Activated naive CD8-positive, alpha-beta T cell treated with anti-CD3 and anti-CD28 coated beads, Interleukin-2, amount 50 U/mL, for 16 hours (primary cell): ENCODE results near the gene OR10A5.
"Not testable (repeated sequence)": the region's sequence is repeated elsewhere in the genome, so short reads cannot be mapped to it uniquely, and the experiment has no call there.

Experiments
- DNase-seq: peaks from one replicate; pipeline ENCODE4 v3.0.0-alpha.2; 2020; ENCODE audit warnings: low read depth, low spot score

The OR10A5 gene, protein sequence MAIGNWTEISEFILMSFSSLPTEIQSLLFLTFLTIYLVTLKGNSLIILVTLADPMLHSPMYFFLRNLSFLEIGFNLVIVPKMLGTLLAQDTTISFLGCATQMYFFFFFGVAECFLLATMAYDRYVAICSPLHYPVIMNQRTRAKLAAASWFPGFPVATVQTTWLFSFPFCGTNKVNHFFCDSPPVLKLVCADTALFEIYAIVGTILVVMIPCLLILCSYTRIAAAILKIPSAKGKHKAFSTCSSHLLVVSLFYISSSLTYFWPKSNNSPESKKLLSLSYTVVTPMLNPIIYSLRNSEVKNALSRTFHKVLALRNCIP

DNA sequence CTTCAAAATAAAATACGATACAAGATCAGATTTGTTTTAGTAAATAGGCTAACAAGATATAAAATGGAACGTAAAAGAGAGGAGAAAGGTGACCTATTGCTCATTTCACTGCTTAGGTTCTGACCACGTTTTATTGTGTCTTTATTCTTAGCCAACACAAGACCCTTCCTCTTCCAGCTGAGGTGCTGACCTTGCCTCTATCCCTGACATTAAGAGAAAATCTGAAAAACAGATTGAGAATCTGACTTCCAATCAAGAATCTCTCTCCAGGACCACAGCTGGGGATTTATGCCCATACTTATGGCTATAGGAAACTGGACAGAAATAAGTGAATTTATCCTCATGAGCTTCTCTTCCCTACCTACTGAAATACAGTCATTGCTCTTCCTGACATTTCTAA, at the start of gene OR10A5:
Gene OR10A5 (plus strand): TSS at position 301 of the 400 bp plus-strand sequence. CDS start 0 bp downstream, at position 301.
- DNase-seq = no peak

DNA sequence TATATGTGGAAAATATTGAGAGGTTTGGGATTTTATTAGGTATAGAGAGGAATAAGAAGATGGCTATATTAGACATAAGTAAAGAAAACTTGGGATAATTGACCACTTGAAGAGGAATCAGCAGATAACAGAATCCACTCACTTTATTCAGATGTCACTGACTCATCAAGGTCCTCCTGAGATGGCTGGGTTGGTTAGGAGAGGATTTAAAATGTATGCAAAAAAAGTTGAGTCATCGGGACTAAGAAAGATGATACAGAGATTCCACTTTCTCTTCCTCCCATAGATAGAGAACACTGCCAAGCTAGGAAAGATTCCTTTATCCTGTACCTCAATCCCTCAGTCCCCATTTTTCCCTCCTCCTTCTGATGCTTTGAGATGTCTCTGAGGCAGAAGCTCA, 46.1 kb upstream of the OR10A5 start, which contains the start of gene OR6A2:
Gene OR6A2 (minus strand): TSS at position 288 of the 400 bp plus-strand sequence. CDS start 3,981 bp downstream, outside the sequence.
- DNase-seq = no peak

DNA sequence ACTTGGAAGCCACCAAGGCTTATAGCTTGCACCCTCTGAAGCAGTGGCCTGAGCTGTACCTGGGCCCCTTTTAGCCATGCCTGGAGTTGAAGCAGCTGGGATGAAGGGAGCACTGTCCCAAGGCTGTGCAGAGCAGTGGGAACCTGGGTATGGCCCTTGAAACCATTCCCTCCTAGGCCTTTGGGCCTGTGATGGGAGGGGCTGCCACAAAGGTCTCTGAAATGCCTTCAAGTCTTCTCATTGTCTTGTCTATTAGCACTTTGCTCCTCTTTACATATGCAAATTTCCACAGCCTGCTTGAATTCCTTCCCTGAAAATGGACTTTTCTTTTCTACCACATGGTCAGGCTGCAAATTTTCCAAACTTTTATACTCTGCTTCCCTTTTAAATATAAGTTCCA, 44.4 kb upstream of the OR10A5 start:
- not testable (repeated sequence) for DNase-seq

DNA sequence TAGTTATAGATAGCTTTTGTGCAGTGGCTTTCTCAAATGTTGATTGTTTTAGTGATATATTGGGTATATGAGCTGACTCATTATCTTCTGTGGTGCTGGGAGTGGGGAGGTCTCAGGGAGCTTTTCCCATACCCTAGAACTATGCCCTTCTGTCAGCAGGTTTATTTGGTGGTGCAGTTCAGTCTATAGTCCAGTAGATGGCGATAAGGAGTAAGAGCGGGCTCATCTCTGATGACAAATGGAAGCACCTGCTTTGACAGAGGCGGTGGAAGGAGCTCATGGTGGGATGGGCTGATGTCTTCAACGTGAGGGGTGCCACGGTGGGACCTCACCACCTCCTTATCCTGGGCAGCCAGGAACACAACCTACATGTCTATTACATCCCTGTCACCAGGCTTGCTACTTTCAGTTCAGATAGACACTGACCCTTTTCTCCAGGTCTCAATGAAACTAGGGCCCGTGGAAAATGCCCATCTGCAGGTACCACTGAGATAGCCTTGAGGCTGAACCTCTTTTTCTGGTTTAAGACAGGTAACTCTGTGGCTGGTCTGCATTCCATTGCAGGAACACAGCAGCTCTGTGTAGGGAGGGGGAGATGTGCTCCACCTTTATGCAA, 33.0 kb upstream of the OR10A5 start:
- DNase-seq = no peak

GRCh38 chr11:6813656-6814055, 31.8 kb upstream of the OR10A5 start:
- no peak for DNase-seq

DNA sequence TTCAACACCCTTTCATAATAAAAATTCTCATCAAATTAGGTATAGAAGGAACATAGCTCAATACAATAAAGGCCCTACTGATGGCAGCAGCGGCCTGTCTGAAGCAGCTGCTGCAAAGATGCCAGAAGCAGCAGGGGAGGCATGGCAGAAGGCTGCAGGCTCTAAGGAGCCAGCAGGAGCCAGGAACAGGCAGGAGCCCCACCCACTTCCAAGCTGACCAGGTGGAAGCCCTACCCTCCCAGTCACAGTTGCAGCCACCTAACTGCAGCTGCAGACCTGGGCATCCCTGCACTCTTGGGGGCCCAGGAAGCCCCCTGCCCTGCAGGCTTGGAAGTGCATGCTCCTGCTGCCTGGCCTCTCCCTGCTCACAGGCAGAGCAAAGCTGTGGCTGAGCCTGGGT, 27.8 kb upstream of the OR10A5 start:
- no peak for DNase-seq

DNA sequence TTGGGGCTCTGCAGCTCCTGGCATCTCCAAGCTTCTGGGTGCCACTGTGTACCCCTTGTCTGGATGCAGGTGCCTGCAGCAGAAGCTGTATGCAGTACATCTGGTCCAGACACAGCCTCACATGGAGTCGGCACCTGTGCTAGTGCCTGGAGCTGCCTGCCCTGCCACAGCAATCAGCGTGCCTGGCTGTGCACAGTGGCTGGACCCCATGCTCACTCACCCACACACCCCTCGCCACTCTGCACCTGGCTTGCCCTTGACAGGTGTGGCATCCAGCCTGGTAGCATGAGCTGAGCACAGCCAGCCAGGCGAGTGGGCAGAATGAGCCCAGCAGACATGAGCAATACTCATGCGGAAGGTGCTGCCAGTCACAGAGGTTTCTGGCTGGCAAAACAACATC, 26.5 kb upstream of the OR10A5 start:
- no peak for DNase-seq

DNA sequence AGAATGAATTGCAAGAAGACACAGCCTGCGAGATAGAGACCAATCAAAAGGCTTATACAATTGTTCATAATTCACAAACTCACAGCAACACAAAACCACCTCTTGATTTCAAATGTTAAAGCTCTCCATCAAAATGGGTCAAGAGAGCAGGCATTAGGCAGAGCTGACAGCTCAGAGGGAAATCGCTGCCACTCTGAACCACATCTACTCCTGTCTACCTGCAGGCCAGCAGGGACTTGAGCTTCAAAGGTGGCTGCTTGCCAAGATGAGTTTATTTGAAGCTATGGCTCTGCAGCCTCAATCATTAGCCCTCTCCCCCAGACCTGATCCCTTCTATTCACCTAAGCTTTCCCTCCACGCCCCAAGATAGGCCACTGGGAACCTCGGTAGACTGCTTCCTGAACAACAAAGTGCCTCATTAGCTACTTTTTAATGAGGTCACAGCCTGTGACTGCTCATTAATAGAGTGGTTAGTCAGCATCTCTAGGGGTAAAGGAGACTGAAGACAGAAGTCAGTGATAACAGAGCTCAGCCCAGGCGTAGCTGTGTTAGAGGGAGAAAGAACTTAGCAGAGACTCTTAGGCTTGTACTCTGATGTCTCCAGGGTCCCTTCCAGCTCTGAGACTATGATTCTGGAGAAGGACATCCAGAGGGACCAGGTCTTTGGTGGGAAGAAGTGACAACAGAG, 21.2 kb upstream of the OR10A5 start:
- no peak for DNase-seq

DNA sequence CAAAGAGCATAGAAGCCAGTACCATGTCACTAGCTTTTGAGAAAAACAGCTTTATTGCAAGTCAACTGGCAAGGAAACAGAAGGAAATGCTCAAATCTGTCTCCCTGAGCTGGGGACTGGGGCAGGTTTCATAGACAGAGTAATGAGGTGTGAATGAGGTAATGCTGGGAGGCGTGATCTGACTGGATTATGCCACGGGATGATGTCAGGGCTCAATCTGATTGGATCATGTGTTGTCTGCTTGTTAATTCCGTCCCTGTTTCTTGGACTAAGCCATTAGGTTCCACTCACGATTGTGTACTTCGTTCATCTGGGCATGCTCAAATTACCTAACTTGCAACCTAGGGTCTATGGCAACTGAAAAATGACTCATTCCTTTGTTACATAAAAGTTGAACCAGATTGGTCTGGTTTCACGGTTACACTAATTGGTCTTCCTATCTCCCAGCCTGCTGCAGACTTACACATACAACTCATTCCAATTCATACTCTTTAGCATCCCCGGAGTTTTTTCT, 20.2 kb upstream of the OR10A5 start:
- no peak for DNase-seq

DNA sequence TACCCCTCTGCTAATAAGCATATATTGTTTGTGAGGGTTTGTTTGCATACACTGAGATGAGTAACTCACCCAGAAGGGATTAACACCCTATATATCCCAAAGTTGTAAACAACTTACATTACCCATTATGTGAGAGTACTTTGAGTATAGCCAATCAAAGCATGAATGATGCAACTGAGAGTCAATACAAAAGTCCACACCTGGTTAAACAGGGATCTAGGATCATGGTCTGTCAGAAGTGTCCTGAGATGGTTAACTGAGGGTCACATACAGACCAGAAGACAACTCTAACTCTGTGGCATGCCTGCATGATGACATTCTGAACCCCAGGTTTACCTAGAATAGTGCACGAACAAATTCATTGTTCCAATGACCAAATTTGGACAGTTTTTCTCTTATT, 17.4 kb upstream of the OR10A5 start:
- DNase-seq = no peak

DNA sequence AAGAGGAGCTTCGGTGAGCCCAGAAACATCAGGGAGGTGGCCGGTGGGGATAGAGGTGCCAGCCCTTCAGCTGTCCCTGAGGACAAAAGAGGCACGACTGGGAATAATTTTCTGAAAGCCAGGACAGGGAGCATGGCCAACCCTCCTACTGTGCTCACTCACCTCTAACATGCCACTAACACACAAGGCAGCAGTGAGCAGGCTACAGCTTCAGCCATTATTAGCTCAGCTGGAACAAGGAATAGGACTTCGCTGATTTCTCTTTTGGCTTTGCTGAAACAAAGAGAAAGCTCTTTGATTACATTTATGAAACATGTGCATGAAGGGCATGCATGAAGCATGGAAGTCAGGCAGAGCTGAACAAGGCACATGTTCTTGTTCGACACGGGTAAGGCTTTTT, 12.1 kb upstream of the OR10A5 start:
- no peak for DNase-seq

DNA sequence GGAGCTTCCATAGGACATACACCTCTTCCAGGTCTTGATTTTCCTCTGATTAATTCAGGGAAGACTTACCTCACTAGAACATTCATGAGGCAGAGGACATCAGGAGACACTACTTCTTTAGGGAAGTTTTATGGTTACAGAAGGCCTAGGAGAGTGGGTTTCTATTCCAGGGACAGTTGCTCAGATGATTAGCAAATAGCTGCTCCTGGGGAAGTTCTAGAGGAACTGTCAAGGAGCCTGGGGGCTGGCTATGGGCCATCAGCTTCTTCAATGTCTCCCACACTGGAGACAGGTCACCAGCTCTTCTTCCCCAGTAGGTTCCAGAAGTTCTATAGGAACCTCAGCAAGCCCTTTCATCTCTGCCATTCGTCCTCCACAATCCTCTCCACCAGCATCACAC, 11.5 kb upstream of the OR10A5 start:
- no peak for DNase-seq

- DNase-seq = no peak
These were observed 3.8 kb upstream of the OR10A5 start for GRCh38 chr11:6841694-6842093.

GRCh38 chr11:6843670-6844069, 1.8 kb upstream of the OR10A5 start:
- no peak for DNase-seq

GRCh38 chr11:6844356-6844755, 1.1 kb upstream of the OR10A5 start:
- no peak for DNase-seq

DNA sequence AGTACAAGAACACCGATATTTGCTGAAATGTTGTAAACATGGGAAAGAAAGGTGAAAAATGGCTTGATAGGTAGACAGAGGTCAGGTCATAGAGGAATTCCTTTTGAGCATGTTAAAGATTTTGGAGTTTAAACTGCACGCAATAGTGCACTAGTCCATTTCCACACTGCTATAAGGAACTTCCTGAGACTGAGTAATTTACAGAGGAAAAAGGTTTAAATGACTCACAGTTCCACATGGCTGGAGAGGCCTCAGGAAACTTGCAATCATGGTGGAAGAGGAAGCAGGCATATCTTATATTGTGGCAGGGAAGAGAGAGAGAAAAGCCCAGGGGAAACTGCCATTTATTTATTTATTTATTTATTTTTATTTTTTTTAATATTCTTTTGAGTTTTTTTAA, 5.0 kb downstream of the OR10A5 start:
- no peak for DNase-seq

- not testable (repeated sequence) for DNase-seq
These were observed 9.3 kb downstream of the OR10A5 start for GRCh38 chr11:6854801-6855200.

- DNase-seq = no peak
These were observed 10.6 kb downstream of the OR10A5 start for GRCh38 chr11:6855971-6856541.

DNA sequence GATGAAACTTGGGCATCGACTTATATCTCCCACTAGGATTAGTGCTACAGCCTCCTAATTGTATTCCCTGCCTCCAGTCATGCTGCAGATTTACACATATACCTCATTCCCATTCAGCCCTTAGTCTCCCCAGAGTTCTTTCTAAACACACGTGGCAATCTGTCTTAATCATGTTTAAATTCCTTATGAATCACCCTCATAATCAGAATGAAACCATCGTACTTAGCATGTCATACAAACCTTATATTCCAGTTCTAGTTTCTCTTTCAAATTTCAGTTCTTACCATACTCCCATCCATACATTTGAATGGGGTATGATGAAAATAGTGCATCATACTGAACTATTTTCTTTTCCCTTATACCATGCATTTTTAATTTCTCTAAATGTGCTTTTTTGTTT, 11.4 kb downstream of the OR10A5 start:
- DNase-seq = no peak

GRCh38 chr11:6862961-6863360, 17.5 kb downstream of the OR10A5 start, which contains the start of gene OR10A2:
OR10A2 (plus strand) TSS chr11:6863057; CDS start chr11:6869755, 6,698 bp downstream.
- no peak for DNase-seq

DNA sequence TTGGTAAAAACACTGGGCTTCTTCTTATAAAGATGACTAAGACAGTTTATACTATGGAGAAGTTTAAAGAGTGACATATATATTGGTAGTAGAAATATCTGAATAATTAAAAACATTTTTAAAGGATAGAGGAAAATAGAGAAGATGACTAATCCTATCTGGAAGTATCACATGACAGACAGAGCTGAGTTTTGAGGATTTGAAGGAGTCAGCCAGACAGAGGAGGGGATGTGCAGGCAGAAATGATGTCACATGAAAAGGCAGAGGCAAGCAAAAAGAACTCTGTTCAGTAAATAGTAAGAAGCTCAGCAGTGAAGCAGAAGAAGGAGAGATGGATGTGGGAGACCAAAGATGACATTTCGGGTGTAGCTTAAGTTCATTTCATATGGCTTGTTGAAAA, 19.0 kb downstream of the OR10A5 start:
- no peak for DNase-seq

DNA sequence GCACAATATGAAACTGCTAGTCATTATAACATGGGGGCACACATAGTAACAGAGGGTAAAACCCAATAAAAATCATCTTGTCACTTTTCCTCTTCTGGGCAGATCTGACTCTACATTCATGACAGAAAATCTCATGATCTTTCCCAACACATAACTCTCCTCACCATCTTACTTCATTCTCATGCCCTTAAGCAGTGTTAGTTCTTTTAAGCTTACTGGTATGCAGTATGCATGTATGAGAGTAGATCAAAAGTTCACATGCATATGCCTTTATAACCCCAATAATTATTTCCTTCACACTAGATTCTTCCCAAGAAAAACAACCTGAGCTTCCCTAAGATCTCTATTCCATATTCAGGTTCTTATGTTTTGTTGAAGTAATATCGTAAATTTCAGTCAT, 25.8 kb downstream of the OR10A5 start:
- DNase-seq = no peak
